ENCODE data around the gene TMBIM4. TPM values are rescaled to one million over a fixed set of nuclear protein-coding genes. Genes with fewer than 3 reads are reported as not detected.
A peak's percentile ranks its signal among the peaks of the same experiment; 100 is the strongest.

The TMBIM4 gene
- total and polyA plus RNA-seq, 2 donors (not counting 3 experiments of a cell fraction or from before 2014, with no cell fraction given) = 74.1 to 370 TPM

DNA sequence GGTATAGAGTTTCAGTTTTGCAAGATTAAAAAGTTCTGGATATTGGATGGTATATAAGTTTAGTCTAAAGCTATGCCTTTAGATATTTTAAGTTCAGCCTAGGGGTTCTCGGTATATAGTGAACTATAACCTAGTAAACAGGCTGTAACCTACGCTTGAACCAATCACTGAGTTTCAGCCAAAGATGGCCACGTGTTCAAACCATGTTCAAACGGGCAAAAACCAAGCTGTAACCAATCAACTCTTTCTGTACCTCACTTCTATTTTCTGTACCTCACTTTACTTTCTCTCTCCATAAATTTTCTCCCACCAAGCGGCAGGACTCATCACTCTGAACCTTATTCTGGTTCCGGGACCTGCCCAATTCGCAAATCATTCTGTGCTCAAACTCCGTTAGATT, 1.4 kb downstream of the TMBIM4 start:
- Histone ChIP-seq H3K4me2 (ENCODE audit: insufficient read depth, low read length) (peak overlapping the region; percentile 77), H3K4me3 (replicated peaks in 1 of 3; ENCODE audit: insufficient read depth in 1 of 3, low read depth in 1 of 3, low read length in 3 of 3) (peak overlapping the region in 1 of 3 experiments; percentile 88), H3K9me1 (replicated peaks; ENCODE audit: control insufficient read depth, extremely low read depth, insufficient read depth, low read length) (no peaks in the 10 kb centered on the region), H3K27me3 (ENCODE audit: control insufficient read depth in 2 of 2, insufficient read depth in 2 of 2, low read length in 2 of 2) (no peaks in the 10 kb centered on the region), H3K9me3 (replicated peaks; ENCODE audit: control insufficient read depth, insufficient read depth, low read length) (no peaks in the 10 kb centered on the region), H3K79me2 (ENCODE audit: control insufficient read depth, insufficient read depth, low read length) (peaks cover 55% of the 10 kb centered on the region), H4K20me1 (replicated peaks; ENCODE audit: control insufficient read depth, extremely low read depth, insufficient read depth, low read length) (peaks cover 3% of the 10 kb centered on the region), H3K4me1 (ENCODE audit: control insufficient read depth, extremely low read depth, insufficient read depth, low read length) (peaks cover 7% of the 10 kb centered on the region), H3K27ac (ENCODE audit: insufficient read depth, low read depth, low read length) (no peak overlapping the region), H3K9ac (replicated peaks; ENCODE audit: extremely low read depth, insufficient read depth, low read length) (peak overlapping the region; percentile 95), H2AFZ (ENCODE audit: low read depth, low read length) (no peak overlapping the region), H3K36me3 (ENCODE audit: control insufficient read depth in 2 of 2, extremely low read depth in 1 of 2, insufficient read depth in 2 of 2, low read length in 2 of 2) (no peaks in the 10 kb centered on the region)
- no peak for FAIRE-seq
- BruUV-seq (replicated peaks) = no TSS peak
- ChIA-PET POLR2A (interaction anchor here (1.5 to 1.7 kb wide), 2 partner anchors 23 to 67 kb away, joined by 8 to 10 read pairs; no protein-coding TSS in a partner anchor), CTCF (interaction anchor here (0.7 to 2.6 kb wide), 9 partner anchors 10 to 526 kb away, joined by 3 to 27 read pairs (median 7); no protein-coding TSS in a partner anchor)
- TF ChIP-seq POLR2AphosphoS5 (IDR thresholded peaks at IDR 0.05; ENCODE audit: insufficient read depth, low read depth, low read length) (no peak), JUN (IDR thresholded peaks at IDR 0.05; ENCODE audit: borderline replicate concordance, insufficient read depth, insufficient read length, low read depth) (no peak), MYC (IDR thresholded peaks at IDR 0.05; ENCODE audit: low read depth, low read length) (no peak), GATA2 (IDR thresholded peaks at IDR 0.05; ENCODE audit: insufficient read depth, insufficient read length, low read depth, low read length) (no peak), EZH2 (IDR thresholded peaks at IDR 0.05; ENCODE audit: borderline replicate concordance, low read depth, low read length, severe bottlenecking) (no peak), POLR2A (IDR thresholded peaks at IDR 0.05; ENCODE audit: low read depth, low read length) (no peak), FOS (IDR thresholded peaks at IDR 0.05; ENCODE audit: borderline replicate concordance, insufficient read depth, low read length) (no peak), MAX (IDR thresholded peaks at IDR 0.05; ENCODE audit: insufficient read depth, insufficient read length) (no peak)
- TF ChIP-seq, protein P1, sequence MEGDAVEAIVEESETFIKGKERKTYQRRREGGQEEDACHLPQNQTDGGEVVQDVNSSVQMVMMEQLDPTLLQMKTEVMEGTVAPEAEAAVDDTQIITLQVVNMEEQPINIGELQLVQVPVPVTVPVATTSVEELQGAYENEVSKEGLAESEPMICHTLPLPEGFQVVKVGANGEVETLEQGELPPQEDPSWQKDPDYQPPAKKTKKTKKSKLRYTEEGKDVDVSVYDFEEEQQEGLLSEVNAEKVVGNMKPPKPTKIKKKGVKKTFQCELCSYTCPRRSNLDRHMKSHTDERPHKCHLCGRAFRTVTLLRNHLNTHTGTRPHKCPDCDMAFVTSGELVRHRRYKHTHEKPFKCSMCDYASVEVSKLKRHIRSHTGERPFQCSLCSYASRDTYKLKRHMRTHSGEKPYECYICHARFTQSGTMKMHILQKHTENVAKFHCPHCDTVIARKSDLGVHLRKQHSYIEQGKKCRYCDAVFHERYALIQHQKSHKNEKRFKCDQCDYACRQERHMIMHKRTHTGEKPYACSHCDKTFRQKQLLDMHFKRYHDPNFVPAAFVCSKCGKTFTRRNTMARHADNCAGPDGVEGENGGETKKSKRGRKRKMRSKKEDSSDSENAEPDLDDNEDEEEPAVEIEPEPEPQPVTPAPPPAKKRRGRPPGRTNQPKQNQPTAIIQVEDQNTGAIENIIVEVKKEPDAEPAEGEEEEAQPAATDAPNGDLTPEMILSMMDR (IDR thresholded peaks at IDR 0.05; ENCODE audit: extremely low read depth in 1 of 2, insufficient read depth in 1 of 2, low read depth in 1 of 2, low read length in 2 of 2) = no peak
- dilution Hi-C loops (cut with MboI; ENCODE audit: extremely low pct_ligation_motif_present, low sequenced_read_pairs) (no loop called here), intact Hi-C loops (cut with micrococcal nuclease) (no loop called here)
- no peak for DNase-seq (ENCODE audit: low read depth, low spot score)
